A673 (cell line): Measurements from ENCODE around the gene NRG3. TPM values are rescaled to one million over a fixed set of nuclear protein-coding genes. Genes with fewer than 3 reads are reported as not detected.
"Not testable (repeated sequence)": the region's sequence is repeated elsewhere in the genome, so short reads cannot be mapped to it uniquely, and the experiment has no call there.

Experiments
- BruUV-seq: library from RNA; stranded (reverse); fragments of 400-500 nt; replicated peaks from 2 replicates; lab custom pipeline; 2021; lab: Mats Ljungman, UMichigan
- CTCF ChIA-PET: fragments of 300-600 bp; sonication (Branson Sonifier 250); formaldehyde crosslinking; loops from one replicate; lab custom pipeline; 2022; ENCODE audit warnings: antibody characterized with exemption; lab: Charles Lee
- POLR2A ChIA-PET: fragments of 300-600 bp; sonication (Branson Sonifier 250); formaldehyde crosslinking; loops from one replicate; lab custom pipeline; 2022; ENCODE audit warnings: antibody characterized with exemption; ENCODE audit not compliant: low non-redundant PET; lab: Charles Lee
- DNase-seq: peaks from one replicate; pipeline ENCODE4 v3.0.0-alpha.2; 2015; ENCODE audit warnings: low spot score
- H3K27ac ChIP-seq: fragments of 200-600 bp; sonication (generic); 2 replicates; pipeline ENCODE4 v1.5.1; 2016; ENCODE audit warnings: mixed run types, low read depth, mild to moderate bottlenecking, mixed read lengths, antibody characterized with exemption, low read length; ENCODE audit not compliant: poor library complexity, severe bottlenecking
- H3K27me3 ChIP-seq: fragments of 200-600 bp; sonication (generic); replicated peaks from 2 replicates; pipeline ENCODE4 v1.6.1; 2017; ENCODE audit warnings: mixed run types, low read depth, mild to moderate bottlenecking, mixed read lengths, antibody characterized with exemption, low read length; ENCODE audit not compliant: insufficient read depth, poor library complexity
- H3K36me3 ChIP-seq: fragments of 200-600 bp; sonication (generic); 2 replicates; pipeline ENCODE4 v1.6.1; 2016; ENCODE audit warnings: mixed run types, mild to moderate bottlenecking, mixed read lengths, antibody characterized with exemption, low read length; ENCODE audit not compliant: insufficient read depth, poor library complexity, severe bottlenecking
- H3K4me1 ChIP-seq: fragments of 200-600 bp; sonication (generic); 2 replicates; pipeline ENCODE4 v1.6.1; 2017; ENCODE audit warnings: mixed run types, mild to moderate bottlenecking, mixed read lengths, antibody characterized with exemption, low read length; ENCODE audit not compliant: insufficient read depth, poor library complexity, severe bottlenecking
- H3K4me3 ChIP-seq: fragments of 200-600 bp; sonication (generic); 2 replicates; pipeline ENCODE4 v1.5.1; 2016; ENCODE audit warnings: low read depth, mixed run types, mild to moderate bottlenecking, mixed read lengths, low read length; ENCODE audit not compliant: poor library complexity, severe bottlenecking
- H3K9me3 ChIP-seq: fragments of 200-600 bp; sonication (generic); 2 replicates; pipeline ENCODE4 v1.6.1; 2016; ENCODE audit warnings: mixed run types, low read depth, mild to moderate bottlenecking, mixed read lengths, antibody characterized with exemption, low read length; ENCODE audit not compliant: poor library complexity, severe bottlenecking
- EZH2 ChIP-seq: fragments of 200-600 bp; sonication (generic); IDR thresholded peaks from 2 replicates; pipeline ENCODE4 v1.6.1; 2017; ENCODE audit warnings: borderline replicate concordance, low read depth, mild to moderate bottlenecking, mixed read lengths, antibody characterized with exemption, low read length; ENCODE audit not compliant: poor library complexity, severe bottlenecking
- intact Hi-C: fragments of 100-400 bp; cut with micrococcal nuclease; formaldehyde crosslinking; loops from one replicate; pipeline ENCODE4 v1.10.0; 2022; ENCODE audit not compliant: unreplicated experiment
- total RNA-seq: library from RNA; stranded (reverse); gene quantifications from 2 replicates; pipeline ENCODE4 v1.2.3, GENCODE V29; 2021
- TF ChIP-seq, protein P1 (sequence below): fragments of 300-800, 200-600 bp; sonication (generic); conservative IDR thresholded peaks from 2 replicates; pipeline ENCODE4 v1.5.1; 2017; ENCODE audit warnings: low read depth, mild to moderate bottlenecking, antibody characterized with exemption, low read length, moderate library complexity, mixed read lengths

NRG3 gene
- total RNA-seq, 1 experiment from 2014 or later = not detected

GRCh38 chr10:82056391-82056790 is 181.4 kb downstream of the NRG3 start:
- intact Hi-C loops = no loop called here
- no TSS peak for BruUV-seq
- Histone ChIP-seq H3K9me3 (peaks cover 15% of the 10 kb centered on the region), H3K4me1 (no peaks in the 10 kb centered on the region), H3K4me3 (no peak overlapping the region), H3K27me3 (no peaks in the 10 kb centered on the region), H3K36me3 (no peaks in the 10 kb centered on the region), H3K27ac (no peak overlapping the region)
- CTCF ChIA-PET = no interaction called here
- no peak for DNase-seq
- TF ChIP-seq, protein P1, sequence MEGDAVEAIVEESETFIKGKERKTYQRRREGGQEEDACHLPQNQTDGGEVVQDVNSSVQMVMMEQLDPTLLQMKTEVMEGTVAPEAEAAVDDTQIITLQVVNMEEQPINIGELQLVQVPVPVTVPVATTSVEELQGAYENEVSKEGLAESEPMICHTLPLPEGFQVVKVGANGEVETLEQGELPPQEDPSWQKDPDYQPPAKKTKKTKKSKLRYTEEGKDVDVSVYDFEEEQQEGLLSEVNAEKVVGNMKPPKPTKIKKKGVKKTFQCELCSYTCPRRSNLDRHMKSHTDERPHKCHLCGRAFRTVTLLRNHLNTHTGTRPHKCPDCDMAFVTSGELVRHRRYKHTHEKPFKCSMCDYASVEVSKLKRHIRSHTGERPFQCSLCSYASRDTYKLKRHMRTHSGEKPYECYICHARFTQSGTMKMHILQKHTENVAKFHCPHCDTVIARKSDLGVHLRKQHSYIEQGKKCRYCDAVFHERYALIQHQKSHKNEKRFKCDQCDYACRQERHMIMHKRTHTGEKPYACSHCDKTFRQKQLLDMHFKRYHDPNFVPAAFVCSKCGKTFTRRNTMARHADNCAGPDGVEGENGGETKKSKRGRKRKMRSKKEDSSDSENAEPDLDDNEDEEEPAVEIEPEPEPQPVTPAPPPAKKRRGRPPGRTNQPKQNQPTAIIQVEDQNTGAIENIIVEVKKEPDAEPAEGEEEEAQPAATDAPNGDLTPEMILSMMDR = no peak
- no peak for TF ChIP-seq EZH2
- POLR2A ChIA-PET = no interaction called here

DNA sequence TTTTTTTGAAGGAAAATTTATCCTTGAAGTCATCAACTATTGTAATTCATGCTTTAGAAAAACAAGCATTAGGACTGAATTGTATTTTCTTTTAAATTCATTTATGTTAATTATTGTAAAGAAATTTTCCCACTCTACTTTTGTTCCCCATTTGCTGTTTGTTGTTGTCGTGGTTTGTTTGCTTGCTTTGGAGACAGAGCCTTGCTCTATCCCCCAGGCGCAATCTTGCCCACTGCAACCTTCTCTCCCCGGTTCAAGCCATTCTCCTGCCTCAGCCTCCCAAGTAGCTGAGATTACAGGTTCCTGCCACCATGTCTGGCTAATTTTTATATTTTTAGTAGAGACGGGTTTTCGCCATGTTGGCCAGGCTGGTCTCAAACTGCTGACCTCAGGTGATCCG is 192.2 kb downstream of the NRG3 start:
- H3K4me3 ChIP-seq, H3K27ac ChIP-seq, DNase-seq, H3K4me1 ChIP-seq, CTCF ChIA-PET, H3K36me3 ChIP-seq, H3K27me3 ChIP-seq, POLR2A ChIA-PET, BruUV-seq, intact Hi-C loops: not testable (repeated sequence)
- peaks cover 13% of the 10 kb centered on the region for H3K9me3 ChIP-seq

- intact Hi-C loops = no loop called here
- no peak overlapping the region for H3K27ac ChIP-seq
- no peaks in the 10 kb centered on the region for H3K4me1 ChIP-seq
- H3K27me3 ChIP-seq = no peaks in the 10 kb centered on the region
- ChIA-PET POLR2A (no interaction called here), CTCF (no interaction called here)
- TF ChIP-seq EZH2 = no peak
- TF ChIP-seq, protein P1 = no peak
- H3K4me3 ChIP-seq = no peak overlapping the region
- BruUV-seq = no TSS peak
- H3K9me3 ChIP-seq = peaks cover 13% of the 10 kb centered on the region
- no peak for DNase-seq
- no peaks in the 10 kb centered on the region for H3K36me3 ChIP-seq
Observed at GRCh38 chr10:82068501-82068900, 193.5 kb downstream of the NRG3 start.

GRCh38 chr10:82071231-82071630 is 196.2 kb downstream of the NRG3 start:
- intact Hi-C loops = no loop called here
- DNase-seq = no peak
- no peak overlapping the region for H3K4me3 ChIP-seq
- H3K27ac ChIP-seq = no peak overlapping the region
- BruUV-seq = no TSS peak
- H3K9me3 ChIP-seq = peaks cover 8% of the 10 kb centered on the region
- CTCF ChIA-PET = no interaction called here
- no peaks in the 10 kb centered on the region for H3K27me3 ChIP-seq
- no peaks in the 10 kb centered on the region for H3K36me3 ChIP-seq
- no peaks in the 10 kb centered on the region for H3K4me1 ChIP-seq
- TF ChIP-seq EZH2 = no peak
- TF ChIP-seq, protein P1 = no peak
- POLR2A ChIA-PET = no interaction called here
